BLaER1 treated with 17β-estradiol and CSF1 and Interleukin-3, amounts not matched to agents 10 nM and 100 nM (cell line): ENCODE measurements around the gene GHRHR.

ENCODE experiments used
- H3K27ac ChIP-seq, 11 experiments: shearing (Covaris generic); formaldehyde crosslinking; 2 replicates each; pipeline ENCODE4 v1.8.1; 2022
- H3K27me3 ChIP-seq, 11 experiments: shearing (Covaris generic); formaldehyde crosslinking; 2 replicates each; pipeline ENCODE4 v1.8.1; 2022
- H3K36me3 ChIP-seq, 11 experiments: shearing (Covaris generic); formaldehyde crosslinking; 2 replicates each; pipeline ENCODE4 v1.8.1; 2022
- H3K4me1 ChIP-seq, 10 experiments: shearing (Covaris generic); formaldehyde crosslinking; 2 replicates each; pipeline ENCODE4 v1.8.1; 2022
- H3K4me2 ChIP-seq, 11 experiments: shearing (Covaris generic); formaldehyde crosslinking; 2 replicates each; pipeline ENCODE4 v1.8.1; 2022
- H3K4me3 ChIP-seq, 10 experiments: shearing (Covaris generic); formaldehyde crosslinking; 2 replicates each; pipeline ENCODE4 v1.8.1; 2022
- H3K9ac ChIP-seq, 11 experiments: shearing (Covaris generic); formaldehyde crosslinking; 2 replicates each; pipeline ENCODE4 v1.8.1; 2022
- H3K9me3 ChIP-seq, 11 experiments: shearing (Covaris generic); formaldehyde crosslinking; replicated peaks in 1 of 11; 2 replicates each; pipeline ENCODE4 v1.8.1; 2022
- H4K20me1 ChIP-seq, 11 experiments: shearing (Covaris generic); formaldehyde crosslinking; 2 replicates each; pipeline ENCODE4 v1.8.1; 2022
- Cebpa-rat ChIP-seq, 11 experiments: shearing (Covaris generic); IDR thresholded peaks; 2 replicates each; pipeline ENCODE4 v1.8.1; 2022

Gene GHRHR

GRCh38 chr7:30938435-30939316 lies 25.1 kb upstream of the GHRHR start:
- no peaks in the 10 kb centered on the region for H3K9me3 ChIP-seq
- no peak overlapping the region for H3K27ac ChIP-seq
- peaks cover 0 to 14% (median 8%) of the 10 kb centered on the region in 10 experiments; a peak in 11 of 20 replicates for H3K4me1 ChIP-seq
- 0 out of 22 replicates have a peak, but pooled peaks cover 0 to 5% (median 0%) of the 10 kb centered on the region in 11 experiments for H3K27me3 ChIP-seq
- TF ChIP-seq Cebpa-rat (IDR thresholded peaks at IDR 0.05): no peak
- no peaks in the 10 kb centered on the region for H4K20me1 ChIP-seq
- no peak overlapping the region for H3K9ac ChIP-seq
- no peaks in the 10 kb centered on the region for H3K36me3 ChIP-seq
- peak overlapping the region; percentile 38 to 78 (median 66) for H3K4me2 ChIP-seq
- H3K4me3 ChIP-seq: peak overlapping the region in 6 of 10 experiments; percentile 3 to 39 (median 28); a peak in 7 of 20 replicates

- TF ChIP-seq Cebpa-rat (IDR thresholded peaks at IDR 0.05): no peak
These were observed 22.0 kb upstream of the GHRHR start for GRCh38 chr7:30941582-30942323.

DNA sequence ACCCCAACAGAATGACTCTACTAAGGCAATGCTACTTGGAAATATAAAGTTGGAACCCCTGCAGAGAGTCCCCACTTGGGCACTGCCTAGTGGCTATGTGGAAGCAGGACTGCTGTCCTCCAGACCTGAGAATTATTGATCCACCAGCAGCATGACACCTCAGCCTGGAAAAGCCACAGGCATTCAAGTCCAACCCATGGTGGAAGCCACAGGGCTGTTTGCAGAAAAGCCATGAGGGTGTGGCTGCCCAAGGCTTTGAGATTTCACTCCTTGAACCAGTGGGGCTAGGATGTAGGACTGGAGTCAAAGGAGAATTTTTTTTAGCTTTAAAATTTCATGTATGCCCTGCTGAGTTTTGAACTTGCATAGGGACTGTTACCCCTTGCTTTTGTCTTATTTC lies 13.6 kb upstream of the GHRHR start:
- TF ChIP-seq Cebpa-rat (IDR thresholded peaks at IDR 0.05): no peak
- H3K4me2 ChIP-seq: no peak overlapping the region
- peaks cover 0 to 48% (median 20%) of the 10 kb centered on the region in 11 experiments; a peak in 18 of 22 replicates for H3K9me3 ChIP-seq

More at GRCh38 chr7:30941582-30942323, 22.0 kb upstream of the GHRHR start:
- H3K4me3 ChIP-seq: no peak overlapping the region
- 0 out of 22 replicates have a peak, but pooled peaks cover 0 to 5% (median 0%) of the 10 kb centered on the region in 11 experiments for H3K27me3 ChIP-seq
- no peak overlapping the region for H3K4me2 ChIP-seq
- H3K4me1 ChIP-seq: peaks cover 0 to 7% (median 2%) of the 10 kb centered on the region in 10 experiments; a peak in 6 of 20 replicates
- no peak overlapping the region for H3K27ac ChIP-seq
- H3K9ac ChIP-seq: no peak overlapping the region
- no peaks in the 10 kb centered on the region for H3K36me3 ChIP-seq
- peaks cover 5 to 20% (median 15%) of the 10 kb centered on the region in 11 experiments; a peak in 16 of 22 replicates for H3K9me3 ChIP-seq
- H4K20me1 ChIP-seq: no peaks in the 10 kb centered on the region

GRCh38 chr7:30954914-30955313 lies 8.8 kb upstream of the GHRHR start:
- Histone ChIP-seq H3K27ac (no peak overlapping the region), H3K4me2 (no peak overlapping the region), H3K36me3 (no peaks in the 10 kb centered on the region), H4K20me1 (no peaks in the 10 kb centered on the region), H3K9ac (no peak overlapping the region), H3K27me3 (no peaks in the 10 kb centered on the region), H3K4me3 (no peak overlapping the region), H3K9me3 (peaks cover 5 to 52% (median 26%) of the 10 kb centered on the region in 11 experiments; a peak in 19 of 22 replicates), H3K4me1 (no peaks in the 10 kb centered on the region)
- TF ChIP-seq Cebpa-rat (IDR thresholded peaks at IDR 0.05): no peak

More for the DNA sequence above, 13.6 kb upstream of the GHRHR start:
- no peaks in the 10 kb centered on the region for H3K27me3 ChIP-seq
- no peak overlapping the region for H3K27ac ChIP-seq
- H3K9ac ChIP-seq: no peak overlapping the region
- H4K20me1 ChIP-seq: no peaks in the 10 kb centered on the region
- no peak overlapping the region for H3K4me3 ChIP-seq
- no peaks in the 10 kb centered on the region for H3K4me1 ChIP-seq
- no peaks in the 10 kb centered on the region for H3K36me3 ChIP-seq

- no peak for TF ChIP-seq Cebpa-rat (IDR thresholded peaks at IDR 0.05)
- no peaks in the 10 kb centered on the region for H3K4me1 ChIP-seq
- H3K9me3 ChIP-seq: peaks cover 5 to 40% (median 21%) of the 10 kb centered on the region in 11 experiments; a peak in 19 of 22 replicates
- no peaks in the 10 kb centered on the region for H3K36me3 ChIP-seq
- no peaks in the 10 kb centered on the region for H4K20me1 ChIP-seq
- no peak overlapping the region for H3K27ac ChIP-seq
- H3K4me2 ChIP-seq: no peak overlapping the region
- H3K4me3 ChIP-seq: no peak overlapping the region
- no peak overlapping the region for H3K9ac ChIP-seq
- H3K27me3 ChIP-seq: no peaks in the 10 kb centered on the region
These were observed 7.0 kb upstream of the GHRHR start for GRCh38 chr7:30956704-30957103.

DNA sequence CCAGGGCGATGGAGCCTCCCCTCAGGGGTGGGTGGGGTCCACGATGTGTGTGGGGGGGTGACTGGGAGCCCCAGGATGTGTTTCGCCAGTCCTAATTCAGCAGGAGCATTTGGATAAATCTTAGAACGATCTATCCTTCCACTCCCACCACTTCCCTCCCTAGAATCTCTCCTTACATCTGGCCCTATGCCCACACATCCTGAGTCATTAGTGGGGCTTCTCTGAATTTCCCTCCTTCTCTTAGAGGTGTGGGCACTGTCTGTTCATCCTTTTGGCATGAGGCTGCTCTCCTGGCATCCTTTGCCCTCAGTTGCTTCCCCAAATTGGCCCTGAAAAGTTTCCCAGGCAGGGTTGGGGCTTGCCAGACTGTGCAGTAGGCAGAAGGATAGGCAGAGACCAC lies 1.6 kb downstream of the GHRHR start:
- H3K4me3 ChIP-seq: no peak overlapping the region
- H4K20me1 ChIP-seq: no peaks in the 10 kb centered on the region; a peak in 2 of 22 replicates
- H3K27ac ChIP-seq: no peak overlapping the region
- H3K9ac ChIP-seq: no peak overlapping the region
- H3K4me1 ChIP-seq: peaks cover 0 to 35% (median 30%) of the 10 kb centered on the region in 10 experiments; a peak in 16 of 20 replicates
- no peak for TF ChIP-seq Cebpa-rat (IDR thresholded peaks at IDR 0.05)
- H3K36me3 ChIP-seq: no peaks in the 10 kb centered on the region
- H3K4me2 ChIP-seq: no peak overlapping the region
- H3K9me3 ChIP-seq: no peaks in the 10 kb centered on the region
- H3K27me3 ChIP-seq: no peaks in the 10 kb centered on the region

DNA sequence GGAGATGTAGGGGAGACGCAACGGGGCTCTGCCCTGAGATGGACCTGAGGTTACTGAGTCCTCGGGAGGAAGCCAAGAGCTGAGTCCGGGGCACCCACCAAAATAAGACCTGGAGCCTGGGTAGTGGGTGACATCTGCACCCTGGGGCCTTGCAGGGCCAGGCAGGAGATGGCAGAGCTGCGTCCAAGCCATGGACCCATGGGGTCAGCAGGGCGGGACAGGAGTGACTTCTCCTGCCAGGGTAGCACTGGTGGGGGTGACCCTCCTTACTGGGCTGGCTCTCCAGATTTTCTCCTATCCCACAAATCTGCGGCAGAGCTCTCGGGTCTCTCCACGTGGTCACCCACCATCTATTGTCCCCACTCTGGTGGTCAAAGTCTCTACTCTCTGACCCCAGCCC lies 2.1 kb downstream of the GHRHR start:
- H3K36me3 ChIP-seq: no peaks in the 10 kb centered on the region
- no peaks in the 10 kb centered on the region for H3K27me3 ChIP-seq
- H3K9ac ChIP-seq: no peak overlapping the region
- H3K9me3 ChIP-seq: no peaks in the 10 kb centered on the region
- TF ChIP-seq Cebpa-rat (IDR thresholded peaks at IDR 0.05): no peak
- no peaks in the 10 kb centered on the region; a peak in 2 of 22 replicates for H4K20me1 ChIP-seq
- peaks cover 0 to 40% (median 35%) of the 10 kb centered on the region in 10 experiments; a peak in 16 of 20 replicates for H3K4me1 ChIP-seq
- no peak overlapping the region for H3K4me2 ChIP-seq
- no peak overlapping the region for H3K27ac ChIP-seq
- no peak overlapping the region for H3K4me3 ChIP-seq

GRCh38 chr7:30968294-30968693 lies 4.5 kb downstream of the GHRHR start:
- peaks cover 0 to 51% (median 48%) of the 10 kb centered on the region in 10 experiments; a peak in 16 of 20 replicates for H3K4me1 ChIP-seq
- no peak overlapping the region for H3K27ac ChIP-seq
- H3K4me2 ChIP-seq: peak overlapping the region in 8 of 11 experiments; percentile 16 to 73 (median 60); a peak in 10 of 22 replicates
- no peak overlapping the region for H3K4me3 ChIP-seq
- no peaks in the 10 kb centered on the region for H3K36me3 ChIP-seq
- H3K27me3 ChIP-seq: no peaks in the 10 kb centered on the region
- no peak for TF ChIP-seq Cebpa-rat (IDR thresholded peaks at IDR 0.05)
- H3K9ac ChIP-seq: no peak overlapping the region
- H3K9me3 ChIP-seq: no peaks in the 10 kb centered on the region
- H4K20me1 ChIP-seq: no peaks in the 10 kb centered on the region; a peak in 2 of 22 replicates
